ENCODE data around the gene NTM.
A peak's percentile ranks its signal among the peaks of the same experiment; 100 is the strongest.
"Not testable (repeated sequence)": the region's sequence is repeated elsewhere in the genome, so short reads cannot be mapped to it uniquely, and the experiment has no call there.

NTM gene

GRCh38 chr11:131677828-131678470, 307.5 kb downstream of the NTM start:
- no peak for DNase-seq

DNA sequence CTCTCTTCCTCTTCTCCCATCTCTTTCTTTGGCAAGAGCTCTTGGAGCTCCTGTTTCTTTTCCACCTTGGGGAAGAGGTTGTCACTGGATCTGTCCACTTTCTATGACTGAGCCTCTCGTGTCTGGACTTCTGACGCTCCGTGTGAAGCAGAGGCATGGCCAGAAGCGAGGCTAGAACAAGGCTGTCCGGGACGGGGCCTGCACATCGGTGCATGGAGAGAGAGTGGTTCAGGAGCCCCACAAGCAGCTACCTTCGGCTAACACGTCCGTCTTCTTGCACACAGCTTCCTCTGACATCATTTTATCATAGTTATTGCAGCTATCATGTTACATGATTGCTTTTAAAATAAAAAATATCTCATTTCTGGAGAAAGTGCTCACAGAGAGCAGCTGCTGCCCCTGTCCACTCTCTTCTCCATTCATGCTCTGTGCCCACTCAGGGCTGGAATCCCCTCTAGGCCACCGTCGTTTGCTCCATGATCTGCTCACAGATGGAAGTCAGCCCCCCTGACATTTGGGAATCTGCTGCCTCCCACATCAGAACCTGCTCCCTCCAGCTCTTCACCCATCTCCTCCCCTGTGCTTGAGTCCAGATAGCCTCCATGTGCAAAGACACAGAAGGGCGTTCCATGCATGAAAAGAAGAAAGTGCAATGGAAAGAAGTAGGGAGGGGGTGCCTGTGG, 308.4 kb downstream of the NTM start:
- no peak for DNase-seq

DNA sequence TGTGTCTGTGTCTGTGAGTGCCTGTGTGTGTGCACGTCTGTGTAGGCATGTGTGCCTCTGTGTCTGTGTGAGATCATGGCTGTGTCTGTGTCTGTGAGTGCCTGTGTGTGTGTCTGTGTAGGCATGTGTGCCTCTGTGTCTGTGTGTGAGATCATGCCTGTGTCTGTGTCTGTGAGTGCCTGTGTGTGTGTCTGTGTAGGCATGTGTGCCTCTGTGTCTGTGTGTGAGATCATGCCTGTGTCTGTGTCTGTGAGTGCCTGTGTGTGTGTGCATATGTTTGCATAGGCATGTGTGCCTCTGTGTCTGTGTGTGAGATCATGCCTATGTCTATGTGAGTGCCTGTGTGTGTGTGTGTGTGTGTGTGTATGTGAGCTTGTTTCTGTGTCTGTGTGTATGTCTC, 310.0 kb downstream of the NTM start:
- DNase-seq = not testable (repeated sequence)

- no peak for DNase-seq
Measured at GRCh38 chr11:131681920-131682319, 311.5 kb downstream of the NTM start.

- no peak for DNase-seq
Measured at GRCh38 chr11:131682373-131683015, 312.1 kb downstream of the NTM start.

GRCh38 chr11:131683131-131683530, 312.7 kb downstream of the NTM start:
- no peak for DNase-seq

GRCh38 chr11:131683666-131684065, 313.3 kb downstream of the NTM start:
- no peak for DNase-seq

GRCh38 chr11:131684111-131685060, 314.0 kb downstream of the NTM start:
- no peak for DNase-seq

- no peak for DNase-seq
Measured at GRCh38 chr11:131685206-131685605, 314.8 kb downstream of the NTM start.

GRCh38 chr11:131685906-131686305, 315.5 kb downstream of the NTM start:
- no peak for DNase-seq

DNA sequence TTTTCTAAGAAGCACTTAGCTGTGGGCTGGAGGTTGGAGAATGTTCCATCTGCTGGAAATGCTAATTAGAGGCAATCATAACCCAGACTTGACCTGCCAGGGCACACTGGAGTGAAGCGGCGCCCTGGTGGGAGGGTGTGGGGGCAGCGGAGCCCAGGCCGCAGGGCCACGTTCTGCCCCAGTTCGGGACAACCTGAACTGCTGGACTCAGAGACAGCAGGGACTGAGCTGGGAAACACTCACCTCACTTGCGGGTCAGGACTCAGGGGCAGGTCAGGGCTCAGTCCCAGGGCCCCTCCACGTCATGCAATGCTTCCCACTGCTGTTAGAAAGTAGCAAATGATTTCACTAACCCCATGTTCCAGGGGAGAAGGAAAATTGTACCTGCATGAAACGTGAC, 316.4 kb downstream of the NTM start:
- no peak for DNase-seq

GRCh38 chr11:131687291-131688047, 317.1 kb downstream of the NTM start:
- DNase-seq = no peak

- DNase-seq = no peak
Measured at GRCh38 chr11:131688048-131688693, 317.8 kb downstream of the NTM start.

GRCh38 chr11:131689049-131689925, 318.9 kb downstream of the NTM start:
- DNase-seq = no peak

GRCh38 chr11:131690362-131690761, 319.9 kb downstream of the NTM start:
- DNase-seq = no peak

DNA sequence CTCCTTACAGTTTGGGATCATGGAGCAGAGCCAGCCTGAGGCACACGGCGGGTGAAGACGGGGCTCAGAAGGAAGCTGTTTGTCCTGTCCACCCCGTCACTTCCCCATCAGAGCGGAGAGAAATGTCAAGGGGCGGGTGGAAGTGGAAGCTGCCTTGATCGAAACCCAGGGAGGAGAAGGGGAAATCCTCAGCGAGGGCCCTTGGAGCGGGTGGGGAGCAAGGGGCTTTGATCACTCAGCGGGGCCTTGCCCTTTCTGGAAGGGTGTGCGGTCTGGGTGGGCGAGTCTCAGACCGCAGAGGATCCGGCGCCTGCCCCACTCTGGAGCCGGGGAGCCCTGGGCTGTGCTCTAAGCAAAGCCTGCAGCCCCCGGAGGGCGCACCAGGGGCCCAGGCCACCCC, 320.4 kb downstream of the NTM start:
- DNase-seq = no peak

DNA sequence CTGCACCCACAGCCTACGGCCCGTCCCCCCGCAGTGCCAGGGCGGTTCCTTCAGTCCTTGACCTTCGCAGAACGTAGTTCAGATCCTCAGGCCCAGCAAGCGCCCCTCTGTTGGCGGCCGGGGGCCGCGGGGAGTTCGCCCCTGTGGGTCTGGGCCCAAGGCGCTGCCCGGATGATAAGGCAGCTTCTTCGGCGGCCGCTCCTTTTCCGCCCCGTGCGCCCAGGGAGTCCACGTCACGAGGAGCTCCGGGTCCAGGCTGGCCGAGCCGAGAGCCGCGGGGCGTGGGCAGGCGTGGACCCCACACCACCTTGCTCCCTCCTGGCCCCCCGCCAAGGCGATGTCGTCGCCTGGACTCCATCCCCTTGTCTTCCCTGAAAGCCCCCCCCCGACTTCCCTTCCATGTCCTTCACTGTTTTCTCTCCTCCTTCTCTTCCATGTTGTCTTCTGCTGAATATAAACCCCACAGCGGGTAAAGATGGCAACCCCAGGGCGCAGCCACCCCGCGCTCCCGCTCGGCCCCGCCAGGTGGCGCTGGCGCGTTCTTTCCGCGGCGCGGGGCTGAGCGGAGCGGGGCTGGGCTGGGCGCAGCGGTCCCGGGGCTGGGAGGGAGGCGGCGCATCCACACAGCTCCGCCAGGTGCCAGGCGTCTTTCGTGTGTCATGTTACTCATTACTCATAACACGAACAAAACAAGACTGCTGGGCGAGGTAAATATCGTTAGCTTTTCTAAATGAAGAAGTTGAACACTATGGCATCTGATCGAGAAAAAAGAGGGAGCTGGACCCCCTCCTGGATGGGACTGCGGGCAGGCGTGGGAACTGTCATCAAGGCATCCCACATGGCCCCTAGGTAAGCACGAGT, 321.0 kb downstream of the NTM start:
- peak in 1 of 2 experiments; percentile 3 for DNase-seq

- no peak for DNase-seq
Measured at GRCh38 chr11:131692151-131692550, 321.7 kb downstream of the NTM start.

DNA sequence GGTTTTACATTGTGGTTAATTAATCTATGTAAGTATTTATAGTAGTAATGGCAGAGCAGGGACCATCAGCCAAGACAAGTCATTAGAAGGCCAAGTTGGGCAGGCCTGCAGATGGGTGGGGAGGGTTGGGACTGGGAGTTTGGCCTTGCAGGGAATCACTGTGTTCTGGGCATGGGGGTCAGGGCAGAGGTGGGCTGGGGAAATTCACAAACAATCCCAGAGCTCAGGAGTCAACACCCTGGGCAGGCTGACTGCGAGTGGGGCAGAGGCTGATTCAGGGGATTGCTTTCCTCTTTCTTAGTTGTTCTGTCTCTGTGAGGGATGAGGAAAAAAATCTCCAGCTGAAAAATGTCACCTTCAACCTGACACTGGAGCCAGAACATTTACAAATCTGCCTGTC, 322.5 kb downstream of the NTM start:
- no peak for DNase-seq

- DNase-seq = no peak
Measured at GRCh38 chr11:131693756-131694155, 323.3 kb downstream of the NTM start.

Data from NCI-H187 (cell line).